Measurements from ENCODE around the gene SLC39A10.

DNA sequence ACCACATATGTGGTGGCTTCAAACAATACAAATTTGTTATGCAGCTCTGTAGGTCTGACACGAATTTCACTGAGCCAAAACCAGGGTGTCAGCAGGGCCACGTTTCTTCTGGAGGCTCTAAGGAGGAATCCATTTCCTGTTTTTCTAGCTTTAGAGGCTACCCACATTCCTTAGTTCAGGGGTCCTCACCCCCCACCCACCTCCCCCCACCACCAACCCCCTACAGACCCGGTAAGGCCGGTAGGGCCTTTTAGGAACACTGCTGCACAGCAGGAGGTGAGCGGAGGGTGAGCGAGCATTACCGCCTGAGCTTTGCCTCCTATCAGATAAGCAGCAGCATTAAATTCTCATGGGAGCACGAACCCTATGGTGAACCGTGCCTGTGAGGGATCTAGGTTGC is 10.6 kb upstream of the SLC39A10 start:
- TF ChIP-seq, protein P1, sequence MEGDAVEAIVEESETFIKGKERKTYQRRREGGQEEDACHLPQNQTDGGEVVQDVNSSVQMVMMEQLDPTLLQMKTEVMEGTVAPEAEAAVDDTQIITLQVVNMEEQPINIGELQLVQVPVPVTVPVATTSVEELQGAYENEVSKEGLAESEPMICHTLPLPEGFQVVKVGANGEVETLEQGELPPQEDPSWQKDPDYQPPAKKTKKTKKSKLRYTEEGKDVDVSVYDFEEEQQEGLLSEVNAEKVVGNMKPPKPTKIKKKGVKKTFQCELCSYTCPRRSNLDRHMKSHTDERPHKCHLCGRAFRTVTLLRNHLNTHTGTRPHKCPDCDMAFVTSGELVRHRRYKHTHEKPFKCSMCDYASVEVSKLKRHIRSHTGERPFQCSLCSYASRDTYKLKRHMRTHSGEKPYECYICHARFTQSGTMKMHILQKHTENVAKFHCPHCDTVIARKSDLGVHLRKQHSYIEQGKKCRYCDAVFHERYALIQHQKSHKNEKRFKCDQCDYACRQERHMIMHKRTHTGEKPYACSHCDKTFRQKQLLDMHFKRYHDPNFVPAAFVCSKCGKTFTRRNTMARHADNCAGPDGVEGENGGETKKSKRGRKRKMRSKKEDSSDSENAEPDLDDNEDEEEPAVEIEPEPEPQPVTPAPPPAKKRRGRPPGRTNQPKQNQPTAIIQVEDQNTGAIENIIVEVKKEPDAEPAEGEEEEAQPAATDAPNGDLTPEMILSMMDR (IDR thresholded peaks at IDR 0.05; ENCODE audit: low read length), result no peak
- no peak for TF ChIP-seq EZH2 (optimal IDR thresholded peaks at IDR 0.05; ENCODE audit: low read depth, low read length)
- no peak for TF ChIP-seq EZH2phosphoT487 (IDR thresholded peaks at IDR 0.05; ENCODE audit: low read length)

Measured in MM.1S (cell line).